Fibroblast of skin of back (primary cell): ENCODE results near the gene KIAA1755.

ENCODE experiments used
- DNase-seq: peaks from one replicate; pipeline ENCODE4 v3.0.0-alpha.2; 2013

Gene KIAA1755

DNA sequence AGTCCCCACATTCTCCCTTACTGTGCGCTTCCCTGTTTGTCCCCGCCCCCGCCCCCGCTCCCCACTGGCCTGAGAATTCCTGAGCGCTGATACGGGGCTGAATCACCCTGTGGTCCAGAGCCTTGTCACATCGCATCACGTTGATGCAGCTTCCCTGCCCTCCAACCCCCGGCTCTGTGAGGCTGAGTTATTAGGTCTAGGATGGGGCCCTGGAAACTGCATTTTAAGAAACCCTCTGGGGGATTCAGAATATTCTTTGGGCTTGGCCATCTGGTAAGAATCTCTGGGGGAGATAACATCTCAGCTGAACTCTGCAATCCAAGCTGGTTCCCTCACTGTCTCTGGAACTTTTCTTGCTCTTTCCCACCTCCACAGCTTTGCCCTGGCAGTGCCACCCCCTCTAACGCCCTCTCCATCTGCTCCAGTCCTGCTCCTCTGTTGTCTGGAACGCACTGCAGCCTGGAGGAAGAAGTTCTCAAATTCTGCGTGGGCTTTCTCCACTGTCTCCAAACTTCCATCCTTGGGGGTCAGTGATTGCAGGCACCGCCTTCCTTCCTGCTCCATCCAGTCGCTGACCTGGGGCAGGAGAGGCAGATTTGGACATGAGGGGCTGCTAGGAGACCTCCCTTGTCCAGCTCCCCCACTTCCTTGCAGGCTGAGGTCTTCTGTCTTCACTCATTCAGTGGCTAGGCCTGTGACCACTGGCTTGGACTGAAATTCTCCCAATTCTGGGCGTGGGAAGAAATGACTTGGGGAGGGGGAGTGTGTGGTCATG lies 42.6 kb downstream of the KIAA1755 start:
- peak; percentile 98 for DNase-seq

DNA sequence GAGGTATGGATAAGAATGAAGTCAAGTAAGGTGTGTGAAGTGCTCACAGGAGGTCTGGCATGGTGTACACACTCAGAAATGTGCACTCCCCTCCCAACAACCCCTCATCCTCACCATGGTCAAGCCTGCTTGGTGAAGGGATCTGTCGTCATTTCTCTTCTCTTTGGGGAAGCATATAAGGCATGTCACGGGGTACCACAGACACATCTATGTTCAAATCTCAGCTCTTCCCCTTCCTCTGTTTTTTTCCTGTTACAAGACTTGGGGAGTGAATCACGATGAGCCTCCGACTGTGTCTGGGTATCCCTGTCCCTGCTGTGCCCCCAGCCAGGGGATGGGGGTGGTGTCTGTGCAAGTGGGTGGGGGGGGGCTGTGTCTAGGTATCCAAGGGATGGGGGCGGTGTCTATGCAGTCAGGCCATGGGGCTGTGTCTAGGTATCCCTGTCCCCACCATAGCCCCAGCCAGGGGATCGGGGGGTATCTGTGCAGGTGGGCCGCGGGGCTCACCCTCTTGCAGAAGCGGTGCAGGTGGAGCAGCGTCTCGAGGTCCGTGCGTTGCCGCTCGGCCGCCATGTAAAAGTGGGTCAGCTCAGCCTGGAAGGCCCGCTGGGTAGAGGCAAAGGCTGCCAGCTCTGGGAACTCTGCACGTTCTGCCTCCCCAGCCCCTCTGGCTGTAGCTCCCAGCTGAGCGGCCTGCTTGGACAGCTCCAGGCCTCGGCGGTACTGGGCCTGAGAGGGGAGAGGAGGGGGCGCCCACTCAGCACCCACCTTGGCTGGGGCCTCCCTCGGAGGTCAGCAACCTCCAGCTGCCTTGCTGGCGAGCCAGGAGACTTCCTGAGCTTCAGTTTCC lies 43.6 kb downstream of the KIAA1755 start:
- no peak for DNase-seq

DNA sequence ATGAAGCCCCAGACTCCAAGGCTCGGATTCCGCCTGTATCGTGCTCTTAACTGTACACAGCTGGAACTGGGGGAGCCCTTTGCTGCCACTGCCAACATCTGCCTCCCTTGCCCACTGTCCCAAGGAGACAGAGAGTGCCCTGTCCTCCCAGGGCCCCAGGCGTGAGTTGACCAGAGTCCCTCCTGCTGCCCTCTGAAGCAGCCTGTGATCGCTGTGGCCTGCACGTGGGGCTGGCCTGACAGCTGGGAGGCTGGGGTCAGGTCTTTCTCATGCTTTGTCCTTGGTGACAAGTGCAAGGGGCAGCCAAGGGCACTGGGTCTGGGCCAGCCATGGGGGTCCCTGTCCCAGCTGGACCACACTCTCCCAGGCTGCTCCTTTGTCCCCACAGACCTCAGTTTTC lies 44.3 kb downstream of the KIAA1755 start:
- no peak for DNase-seq

DNA sequence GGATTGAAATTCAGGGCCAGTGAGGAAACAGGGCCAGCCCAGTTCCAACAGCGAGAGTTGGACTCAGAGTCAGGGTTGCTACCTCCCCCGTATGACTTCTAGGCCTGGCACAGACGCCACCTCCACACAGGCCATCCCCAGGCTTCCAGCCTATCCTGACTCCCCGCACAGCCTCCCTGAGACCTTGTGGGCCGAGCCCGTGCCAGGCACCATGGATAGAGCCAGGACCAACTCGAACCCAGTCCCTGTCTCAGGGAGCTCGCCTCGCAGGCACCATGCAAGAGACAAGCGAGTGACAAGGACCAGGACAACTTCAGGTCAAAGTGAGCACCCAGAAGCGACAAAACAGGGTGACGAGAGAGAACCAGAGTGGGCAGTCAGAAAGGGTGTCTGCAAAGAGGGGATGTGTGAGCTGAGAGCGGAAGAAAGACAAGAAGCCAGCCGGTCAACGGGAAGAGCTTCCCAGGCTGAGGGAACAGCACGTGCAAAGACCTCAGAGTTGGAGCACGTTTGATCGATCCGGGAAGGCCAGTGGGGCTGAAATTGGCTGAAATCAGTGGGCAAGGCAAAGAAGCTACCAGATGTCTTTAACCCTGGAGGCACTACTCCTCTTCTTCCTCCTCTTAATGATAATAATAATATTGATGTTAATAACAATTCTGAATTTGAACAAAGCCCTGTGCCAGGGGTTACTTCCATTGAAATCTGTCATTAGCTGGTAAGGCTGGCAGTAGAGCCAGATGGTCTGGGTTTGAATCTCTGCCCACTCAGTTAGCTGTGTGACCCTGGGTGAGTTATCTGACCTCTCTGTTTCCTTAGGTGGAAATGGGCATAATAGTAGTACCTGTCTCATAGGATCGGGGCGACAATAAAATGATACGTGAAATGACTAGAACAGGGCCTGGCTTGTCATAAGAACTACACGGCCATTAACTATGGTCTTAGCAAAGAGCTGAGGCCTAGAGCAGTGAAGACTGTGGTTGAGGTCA lies 45.0 kb downstream of the KIAA1755 start:
- no peak for DNase-seq

DNA sequence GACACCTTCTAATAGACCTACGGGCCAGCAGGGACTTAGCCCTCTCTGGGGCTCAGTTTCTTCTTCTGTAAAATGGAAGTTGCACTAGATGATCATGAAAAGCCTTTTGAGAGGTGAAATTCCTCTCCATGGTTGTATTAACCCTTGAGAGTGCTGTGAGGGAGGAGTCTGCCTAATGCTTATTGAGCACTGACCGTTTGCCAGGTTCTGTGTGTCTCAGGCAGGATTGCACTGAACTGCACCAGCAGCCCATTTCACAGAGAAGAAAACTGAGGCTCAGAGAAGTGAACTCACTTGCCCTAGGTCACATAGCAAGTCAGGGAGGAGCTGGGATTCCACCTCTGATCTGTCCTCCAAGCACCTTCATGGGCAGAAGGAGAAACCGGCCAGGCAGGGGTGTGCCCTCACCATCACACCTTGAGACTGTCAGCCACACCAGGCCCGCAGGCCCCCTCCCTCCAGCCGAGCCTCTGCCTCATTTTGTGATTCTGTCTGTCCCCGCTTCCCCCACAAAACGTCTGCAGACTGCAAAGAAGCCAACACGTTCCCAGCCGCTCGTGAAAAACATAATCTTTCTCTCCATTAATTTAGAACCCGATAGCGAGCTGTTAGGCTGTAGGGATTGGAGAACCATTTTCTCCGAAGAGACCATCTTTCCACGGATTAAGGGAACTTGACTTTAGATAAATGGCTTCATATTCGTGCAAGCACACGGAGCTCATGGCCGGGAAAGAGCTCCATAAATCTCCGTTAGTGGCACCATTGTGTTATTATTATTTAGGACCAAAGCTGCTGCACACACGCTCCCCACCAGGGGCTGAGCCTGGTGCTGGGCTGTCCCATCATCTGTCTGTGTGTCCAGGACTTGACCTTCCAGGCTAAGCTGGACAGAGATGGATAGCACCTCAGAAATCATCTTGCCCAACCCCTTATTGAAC lies 46.0 kb downstream of the KIAA1755 start:
- no peak for DNase-seq

DNA sequence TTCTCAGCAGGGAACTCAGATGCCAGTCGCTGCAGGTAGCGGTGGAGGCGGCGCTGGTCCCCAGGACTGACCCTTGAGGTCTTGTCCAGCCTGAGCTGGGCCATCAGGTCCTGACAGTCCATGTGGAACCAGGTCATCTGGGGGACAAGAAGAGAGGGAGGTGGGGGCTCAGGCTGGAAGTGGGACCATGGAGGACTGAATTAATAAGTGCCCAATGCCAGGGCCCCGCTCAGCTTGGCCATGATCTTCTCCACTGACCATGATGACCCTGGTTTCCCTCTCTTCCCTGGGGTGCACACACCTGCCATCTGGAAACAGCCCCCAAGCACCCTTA lies 47.0 kb downstream of the KIAA1755 start:
- no peak for DNase-seq

DNA sequence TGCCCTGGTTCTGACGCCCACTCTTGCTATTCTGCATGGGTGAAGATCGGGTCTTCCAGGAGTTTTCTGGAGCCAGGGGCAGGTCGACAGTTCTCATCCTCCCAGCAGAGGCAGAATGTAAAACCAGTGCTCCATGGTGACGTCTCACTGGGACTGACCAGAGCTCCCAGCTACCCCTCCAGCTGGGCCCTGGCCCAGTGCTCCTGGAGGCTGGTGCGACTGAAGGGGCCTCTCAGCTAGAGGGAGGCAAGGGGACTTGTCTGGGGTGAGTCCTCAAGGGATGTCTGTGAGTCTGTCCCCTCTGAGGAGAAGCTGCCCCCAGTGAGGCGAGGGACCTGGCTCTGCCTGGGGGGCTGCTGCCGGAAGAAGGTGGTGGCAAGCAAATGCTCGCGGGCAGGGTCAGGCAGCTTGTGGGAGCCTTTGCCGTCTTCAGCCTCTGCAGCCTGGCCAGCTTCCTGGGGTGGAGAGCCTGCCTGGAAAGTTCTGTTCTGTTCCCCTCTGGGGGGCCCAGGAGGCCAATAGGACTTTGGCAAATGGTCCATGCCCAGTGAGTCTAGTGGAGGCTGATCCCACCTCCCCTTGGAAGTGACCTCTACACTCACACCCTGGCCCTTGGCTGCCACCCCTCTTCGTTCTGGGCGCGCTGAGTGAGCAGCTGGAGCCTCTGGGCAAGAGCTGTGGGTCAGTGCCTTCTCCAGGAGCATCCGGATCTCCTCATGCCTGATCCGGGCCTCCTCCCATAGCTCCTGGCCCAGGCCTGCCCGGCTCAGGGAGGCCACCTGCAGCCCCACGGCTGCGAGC lies 47.5 kb downstream of the KIAA1755 start:
- DNase-seq = no peak

DNA sequence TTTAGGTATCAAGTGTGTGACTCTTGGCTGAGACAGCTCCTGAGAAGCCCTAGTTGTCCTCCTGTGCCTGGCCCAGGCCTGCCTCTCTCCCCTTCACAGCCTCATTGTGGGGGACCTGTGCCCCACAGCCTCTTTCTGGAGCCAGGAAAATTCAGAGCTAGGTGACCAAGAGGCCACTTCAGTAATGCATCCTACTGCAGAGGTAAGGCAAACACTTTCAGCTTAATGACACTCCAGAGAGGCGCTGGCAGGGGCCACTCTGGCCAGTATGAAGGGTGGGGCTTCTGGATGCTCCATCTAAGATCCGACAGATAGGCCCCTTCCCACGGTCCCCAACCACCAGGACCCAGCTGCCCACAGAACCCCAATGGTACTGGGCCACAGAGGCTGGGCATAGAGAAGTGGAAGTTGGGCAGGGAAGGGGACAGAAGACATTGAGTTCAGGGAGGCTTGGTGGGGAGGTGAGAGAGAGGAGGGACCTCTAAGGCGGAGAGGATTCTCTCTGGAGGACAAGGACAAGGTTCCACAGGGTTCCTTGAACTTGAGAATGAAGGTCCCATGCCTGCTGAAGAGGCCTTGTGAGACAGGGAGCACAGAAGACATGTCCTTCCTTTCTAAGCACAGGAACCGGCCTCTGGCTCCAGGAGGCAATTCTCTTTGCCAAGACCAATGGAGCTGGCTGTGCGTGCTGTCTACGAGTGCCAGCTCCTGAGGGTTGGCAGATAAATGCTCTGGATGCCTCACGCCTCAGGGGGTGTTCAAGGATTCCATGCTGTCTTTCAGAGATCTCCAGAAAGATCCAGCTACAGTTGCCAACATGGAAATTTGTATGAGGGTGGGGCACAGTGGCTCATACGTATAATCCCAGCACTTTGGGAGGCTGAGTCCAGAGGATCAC lies 49.1 kb downstream of the KIAA1755 start:
- no peak for DNase-seq

DNA sequence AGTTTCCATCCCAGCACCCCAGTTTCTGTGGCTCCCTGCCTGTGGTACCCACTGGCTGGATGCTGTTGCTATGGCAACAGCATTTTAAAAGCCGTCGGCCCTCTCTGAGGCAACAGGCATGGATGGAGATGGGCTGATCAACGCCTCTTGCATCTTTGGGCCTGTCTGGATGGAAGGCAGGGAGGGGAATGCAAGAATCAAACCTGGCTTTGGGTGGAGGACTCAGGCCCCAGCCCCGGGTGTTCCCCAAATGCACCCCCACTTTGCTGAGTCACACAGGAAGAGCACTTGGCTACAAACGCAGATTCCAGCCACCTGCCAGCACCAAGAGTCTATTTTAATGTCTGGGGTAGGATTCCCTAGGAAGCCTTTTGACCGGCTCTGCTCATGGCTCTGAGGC lies 49.8 kb downstream of the KIAA1755 start:
- peak; percentile 37 for DNase-seq

DNA sequence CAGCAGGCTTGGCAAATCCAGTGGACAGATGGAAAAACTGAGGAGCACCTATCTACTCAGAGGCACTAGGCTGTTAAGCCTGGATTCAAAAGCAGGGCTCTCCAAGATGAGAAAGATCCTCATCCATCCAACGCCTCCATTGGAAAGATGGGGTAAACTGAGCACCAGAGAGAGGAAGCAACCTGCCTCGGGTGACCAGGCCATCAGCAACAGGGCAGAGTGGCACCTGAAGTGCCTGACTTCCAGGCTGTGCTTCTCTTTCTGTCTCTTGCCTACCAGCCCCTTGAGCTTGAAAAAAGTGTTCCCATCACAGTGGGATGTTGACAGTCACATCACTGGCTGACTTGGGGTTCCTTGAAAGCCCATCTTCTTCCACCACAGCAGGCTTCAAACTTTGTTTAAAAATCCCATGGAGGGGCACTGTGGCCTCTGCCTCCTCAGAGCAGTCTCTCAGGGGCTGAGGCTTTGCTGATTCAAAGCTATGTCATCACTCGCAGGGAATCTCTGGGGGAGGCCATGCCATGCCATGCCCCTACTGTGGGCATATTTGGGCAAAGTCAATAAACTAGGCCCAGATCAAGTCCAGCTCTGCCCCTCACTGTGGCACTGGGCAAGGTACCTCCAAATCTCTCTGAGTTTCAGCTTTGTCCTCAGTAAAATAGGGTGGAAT lies 50.7 kb downstream of the KIAA1755 start:
- peak; percentile 64 for DNase-seq

DNA sequence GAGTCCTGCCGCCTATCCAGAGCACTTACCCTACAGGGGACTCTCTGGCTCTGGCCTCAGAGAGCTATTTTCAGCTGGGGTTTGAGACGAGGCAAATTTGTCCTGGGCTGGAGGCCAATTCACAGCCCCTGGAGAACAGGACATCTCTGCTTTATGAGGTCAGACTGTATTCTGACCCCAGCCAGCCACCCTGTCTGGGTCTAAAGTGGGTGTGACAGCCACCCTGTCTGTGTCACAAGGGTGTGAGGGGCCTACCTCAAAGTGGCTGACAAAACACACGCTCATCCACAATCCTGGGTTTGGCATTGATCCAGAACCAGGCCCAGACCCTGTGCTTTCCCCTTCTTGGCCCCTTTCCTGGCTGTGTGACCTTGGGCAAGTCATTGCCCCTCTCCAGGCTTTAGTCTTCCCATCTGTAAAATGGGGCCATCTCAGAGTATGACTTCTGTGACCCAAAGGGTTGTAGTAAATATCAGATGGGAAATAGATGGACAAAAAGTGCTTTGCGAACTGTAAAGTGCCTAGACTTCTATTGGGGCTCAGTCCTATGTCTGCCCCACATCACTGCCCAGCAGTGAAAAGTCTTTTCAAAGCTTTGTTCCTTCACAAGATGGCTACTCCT lies 51.4 kb downstream of the KIAA1755 start:
- peak; percentile 66 for DNase-seq

DNA sequence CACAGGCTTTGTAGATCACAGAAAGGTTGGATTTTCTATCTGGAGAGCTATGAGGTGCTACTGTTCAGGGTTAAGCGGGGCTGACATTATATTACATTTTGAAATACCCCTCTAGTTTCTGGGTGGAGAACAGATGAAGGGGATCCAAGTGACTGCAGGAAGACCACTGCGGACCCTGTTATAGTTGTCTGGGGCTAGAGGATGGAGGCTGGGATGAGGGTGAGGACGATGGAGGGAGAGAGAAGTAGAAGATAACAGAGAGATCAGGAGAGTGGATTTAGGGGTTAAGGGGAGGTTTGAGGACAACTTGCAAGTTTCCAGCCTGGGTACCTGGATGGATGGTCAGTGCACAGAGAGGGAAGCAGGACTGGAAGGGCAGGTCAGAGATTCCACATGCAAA lies 52.0 kb downstream of the KIAA1755 start:
- no peak for DNase-seq

DNA sequence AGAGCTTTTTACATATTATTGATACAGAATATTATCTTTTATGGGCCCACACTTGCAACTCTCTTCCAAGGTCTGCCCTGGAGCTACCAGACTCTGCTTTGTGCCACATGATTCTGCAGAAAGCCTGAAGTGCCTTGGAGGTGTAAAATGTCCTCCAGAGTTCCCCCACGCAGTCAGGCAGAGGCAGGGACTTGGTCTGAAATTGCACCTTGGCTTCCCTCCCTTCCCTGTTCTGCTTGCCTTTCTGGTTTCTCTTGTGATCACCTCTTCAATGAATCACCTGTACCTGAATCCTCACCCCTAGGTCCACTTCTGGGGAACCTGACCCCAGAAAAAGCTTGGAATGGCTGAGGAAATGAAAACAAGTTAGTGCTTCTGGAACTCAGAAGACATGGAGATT lies 52.4 kb downstream of the KIAA1755 start:
- DNase-seq = no peak

DNA sequence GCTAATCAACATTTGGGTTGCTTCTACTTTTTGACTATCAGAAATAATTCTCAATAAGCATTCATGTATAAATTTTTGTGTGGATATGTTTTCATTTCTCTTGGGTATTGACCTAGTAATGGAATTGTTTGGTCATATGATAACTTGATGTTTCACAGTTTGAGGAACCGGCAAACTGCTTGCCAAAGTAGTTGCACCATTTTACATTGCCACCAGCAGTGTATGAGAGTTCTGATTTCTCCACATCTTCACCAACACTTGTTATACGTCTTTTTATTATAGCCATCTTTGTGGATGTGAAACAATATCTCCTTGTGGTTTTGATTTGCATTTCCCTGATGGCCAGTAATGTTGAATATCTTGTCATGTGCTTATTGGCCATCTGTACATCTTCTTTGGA lies 52.9 kb downstream of the KIAA1755 start:
- DNase-seq = no peak

DNA sequence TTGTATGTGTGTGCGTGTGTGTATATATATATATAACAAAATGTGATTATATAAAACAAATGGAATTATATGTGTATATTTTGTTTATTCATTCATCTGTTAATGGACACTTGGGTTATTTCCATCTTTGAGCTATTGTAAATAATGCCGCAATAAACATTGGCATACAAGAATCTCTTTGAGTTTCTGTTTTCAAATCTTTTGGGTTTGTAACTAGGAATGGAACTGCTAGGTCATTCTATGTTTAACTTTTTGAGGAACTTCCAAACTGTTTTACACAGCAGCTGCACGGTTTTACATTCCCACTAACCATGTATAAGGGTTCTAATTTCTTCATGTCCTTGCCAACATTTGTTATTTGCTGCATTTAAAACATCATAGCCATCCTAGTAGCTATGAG lies 55.5 kb downstream of the KIAA1755 start:
- DNase-seq = no peak

DNA sequence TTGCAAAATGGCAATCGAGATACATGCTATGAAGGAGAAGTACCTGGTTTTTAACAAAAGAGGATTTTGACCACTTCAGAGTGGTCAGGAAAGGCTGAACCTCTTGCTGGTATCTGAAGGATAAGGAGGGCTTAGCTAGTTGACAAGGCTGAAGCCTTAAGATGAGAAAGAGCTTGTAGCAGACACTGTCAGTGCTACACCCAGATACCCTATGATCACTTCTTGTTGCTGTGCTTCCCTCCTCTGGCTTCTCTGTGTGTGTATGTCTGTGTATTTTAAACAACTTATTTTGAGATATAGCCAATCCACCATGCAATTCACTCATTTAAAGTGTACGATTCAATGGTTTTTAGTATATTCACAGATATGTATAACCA lies 56.6 kb downstream of the KIAA1755 start:
- no peak for DNase-seq

DNA sequence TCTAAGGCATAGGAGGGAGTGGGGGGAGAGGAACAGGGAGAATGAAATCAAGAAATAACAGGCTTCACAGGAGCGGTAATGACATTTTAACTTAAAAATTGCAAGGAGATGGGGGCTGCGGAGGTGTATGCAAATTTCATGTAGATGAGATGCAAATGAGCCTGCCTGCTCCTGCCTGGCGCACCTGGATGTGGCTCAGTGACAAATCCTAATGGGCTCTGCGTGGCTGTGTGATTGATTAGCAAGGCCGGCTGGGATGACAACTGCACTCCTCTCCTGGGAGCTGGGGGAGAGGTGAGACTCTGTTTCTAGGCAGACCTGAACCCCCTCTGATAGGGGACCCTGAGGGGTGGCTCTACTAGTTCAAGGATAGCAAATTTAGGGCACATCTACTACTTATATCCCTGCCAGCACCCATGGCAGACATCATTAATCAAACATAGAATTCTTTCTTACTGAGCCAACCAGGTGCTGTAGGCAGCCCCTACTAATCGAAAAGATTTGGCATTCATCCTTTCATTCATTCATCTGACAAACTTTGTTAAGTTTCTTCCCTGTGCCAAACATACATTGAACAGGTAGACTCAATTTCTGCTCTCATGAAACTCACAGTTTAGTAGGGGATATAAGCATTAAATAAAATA lies 57.1 kb downstream of the KIAA1755 start:
- DNase-seq = no peak

DNA sequence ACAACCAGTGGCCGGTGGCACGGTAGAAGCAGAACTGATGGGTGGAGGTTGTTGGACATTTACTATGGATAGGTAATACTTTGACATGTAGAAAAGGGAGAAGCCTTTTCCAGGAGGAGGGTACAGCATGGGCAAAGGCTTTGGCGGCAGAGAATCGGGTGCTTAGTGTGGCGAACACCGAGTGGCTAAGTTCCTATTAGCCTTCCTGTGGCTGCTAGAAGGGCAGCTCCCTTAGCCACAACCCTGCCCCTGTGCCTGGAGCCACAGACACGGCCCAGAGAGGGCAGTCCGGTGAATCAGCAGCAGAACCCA lies 57.6 kb downstream of the KIAA1755 start:
- DNase-seq = no peak
